ENCODE measurements around the gene KCNQ1.

KCNQ1 gene

GRCh38 chr11:2685566-2686359, 241.0 kb downstream of the KCNQ1 start:
- no peak for DNase-seq (ENCODE audit: low read depth in 2 of 2)

- DNase-seq (ENCODE audit: low read depth in 2 of 2) = no peak
Measured at GRCh38 chr11:2686360-2687222, 241.8 kb downstream of the KCNQ1 start.

- no peak for DNase-seq (ENCODE audit: low read depth in 2 of 2)
Measured at GRCh38 chr11:2687223-2687530, 242.4 kb downstream of the KCNQ1 start.

GRCh38 chr11:2687782-2688191, 243.0 kb downstream of the KCNQ1 start:
- no peak for DNase-seq (ENCODE audit: low read depth in 2 of 2)

- no peak for DNase-seq (ENCODE audit: low read depth in 2 of 2)
Measured at GRCh38 chr11:2688381-2689231, 243.8 kb downstream of the KCNQ1 start.

GRCh38 chr11:2689651-2690575, 245.1 kb downstream of the KCNQ1 start:
- no peak for DNase-seq (ENCODE audit: low read depth in 2 of 2)

GRCh38 chr11:2690596-2691354, 246.0 kb downstream of the KCNQ1 start:
- DNase-seq (ENCODE audit: low read depth in 2 of 2) = no peak

GRCh38 chr11:2691355-2691761, 246.6 kb downstream of the KCNQ1 start:
- DNase-seq (ENCODE audit: low read depth in 2 of 2) = no peak

GRCh38 chr11:2691991-2692875, 247.4 kb downstream of the KCNQ1 start:
- no peak for DNase-seq (ENCODE audit: low read depth in 2 of 2)

GRCh38 chr11:2693271-2694261, 248.8 kb downstream of the KCNQ1 start:
- no peak for DNase-seq (ENCODE audit: low read depth in 2 of 2)

- no peak for DNase-seq (ENCODE audit: low read depth in 2 of 2)
Measured at GRCh38 chr11:2694495-2694894, 249.7 kb downstream of the KCNQ1 start.

- DNase-seq (ENCODE audit: low read depth in 2 of 2) = no peak
Measured at GRCh38 chr11:2694995-2695939, 250.5 kb downstream of the KCNQ1 start.

- no peak for DNase-seq (ENCODE audit: low read depth in 2 of 2)
Measured at GRCh38 chr11:2696455-2696854, 251.6 kb downstream of the KCNQ1 start.

GRCh38 chr11:2697866-2698265, 253.1 kb downstream of the KCNQ1 start:
- no peak for DNase-seq (ENCODE audit: low read depth in 2 of 2)

- no peak for DNase-seq (ENCODE audit: low read depth in 2 of 2)
Measured at GRCh38 chr11:2698386-2699184, 253.8 kb downstream of the KCNQ1 start.

GRCh38 chr11:2699185-2699530, 254.3 kb downstream of the KCNQ1 start:
- no peak for DNase-seq (ENCODE audit: low read depth in 2 of 2)
